Activated naive CD4-positive, alpha-beta T cell treated with anti-CD3 and anti-CD28 coated beads, Interleukin-2, amount 50 U/mL, for 72 hours (primary cell): ENCODE data around the gene CCDC43. TPM values are rescaled to one million over a fixed set of nuclear protein-coding genes. Genes with fewer than 3 reads are reported as not detected.
"Not testable (repeated sequence)": the region's sequence is repeated elsewhere in the genome, so short reads cannot be mapped to it uniquely, and the experiment has no call there.

Experiments used
- ATAC-seq, 2 donors: fragments of 150-1000 bp; cut with Tn5 transposase; 2 replicates each; pipeline ENCODE4 v1.10.0; 2021; ENCODE audit warnings: mild to moderate bottlenecking in 2 of 2, moderate library complexity in 2 of 2
- DNase-seq, 2 donors: peaks; one replicate each; pipeline ENCODE4 v3.0.0; 2021 to 2022; ENCODE audit warnings: low spot score in 2 of 2
- H3K27ac Mint-ChIP-seq, 2 donors: one replicate each; pipeline ENCODE4 v1.8.0; 2022; ENCODE audit warnings: mild to moderate bottlenecking in 2 of 2, mixed read lengths in 2 of 2
- H3K36me3 Mint-ChIP-seq, 2 donors: one replicate each; pipeline ENCODE4 v1.8.0; 2022; ENCODE audit warnings: mixed read lengths in 2 of 2
- H3K9me3 Mint-ChIP-seq, 2 donors: one replicate each; pipeline ENCODE4 v1.8.0; 2022; ENCODE audit warnings: mixed read lengths in 2 of 2
- total RNA-seq, 2 donors: library from RNA; stranded (reverse); gene quantifications; one replicate each; pipeline ENCODE4 v1.2.3, GENCODE V29; 2022

The CCDC43 gene
- total RNA-seq, 2 donors from 2014 or later, result 33.8 to 35.3 TPM

GRCh38 chr17:44688200-44688599 is 1.4 kb downstream of the CCDC43 start:
- ATAC-seq, result no peak
- Mint-ChIP-seq H3K27ac (peak overlapping the region; percentile 96 to 98), H3K36me3 (peaks cover 16% of the 10 kb centered on the region in 2 donors), H3K9me3 (no peaks in the 10 kb centered on the region)
- no peak for DNase-seq

GRCh38 chr17:44687756-44688155 is 1.8 kb downstream of the CCDC43 start:
- Mint-ChIP-seq H3K27ac (no peak overlapping the region), H3K36me3 (peaks cover 16% of the 10 kb centered on the region in 2 donors), H3K9me3 (no peaks in the 10 kb centered on the region)
- DNase-seq, result no peak
- no peak for ATAC-seq

- peak overlapping the region in 1 of 2 donors; percentile 9 for H3K27ac Mint-ChIP-seq
- not testable (repeated sequence) for H3K9me3 Mint-ChIP-seq, H3K36me3 Mint-ChIP-seq, DNase-seq, ATAC-seq
These were observed 6.3 kb downstream of the CCDC43 start for GRCh38 chr17:44683303-44683702.

- no peak for ATAC-seq
- no peak overlapping the region for H3K27ac Mint-ChIP-seq
- DNase-seq, result no peak
- no peaks in the 10 kb centered on the region for H3K36me3 Mint-ChIP-seq
- H3K9me3 Mint-ChIP-seq, result no peaks in the 10 kb centered on the region
These were observed 12.4 kb downstream of the CCDC43 start for GRCh38 chr17:44677136-44677535.

GRCh38 chr17:44673893-44674292 is 15.7 kb downstream of the CCDC43 start:
- no peak for ATAC-seq
- DNase-seq, result no peak
- Mint-ChIP-seq H3K27ac (no peak overlapping the region), H3K9me3 (no peaks in the 10 kb centered on the region), H3K36me3 (no peaks in the 10 kb centered on the region)

GRCh38 chr17:44672479-44673093 is 17.0 kb downstream of the CCDC43 start:
- ATAC-seq, result no peak
- no peak overlapping the region for H3K27ac Mint-ChIP-seq

GRCh38 chr17:44666006-44666405 is 23.6 kb downstream of the CCDC43 start:
- Mint-ChIP-seq H3K9me3 (no peaks in the 10 kb centered on the region), H3K36me3 (no peaks in the 10 kb centered on the region), H3K27ac (no peak overlapping the region)
- no peak for DNase-seq
- ATAC-seq, result no peak

More at GRCh38 chr17:44672479-44673093, 17.0 kb downstream of the CCDC43 start:
- DNase-seq, result no peak
- Mint-ChIP-seq H3K9me3 (no peaks in the 10 kb centered on the region), H3K36me3 (no peaks in the 10 kb centered on the region)

GRCh38 chr17:44664867-44665266 is 24.7 kb downstream of the CCDC43 start:
- H3K27ac Mint-ChIP-seq, result no peak overlapping the region
- H3K9me3 Mint-ChIP-seq, result no peaks in the 10 kb centered on the region
- no peak for ATAC-seq
- no peaks in the 10 kb centered on the region for H3K36me3 Mint-ChIP-seq
- DNase-seq, result no peak

GRCh38 chr17:44663095-44663494 is 26.5 kb downstream of the CCDC43 start:
- DNase-seq (no peak), ATAC-seq (no peak)
- Mint-ChIP-seq H3K9me3 (no peaks in the 10 kb centered on the region), H3K27ac (no peak overlapping the region), H3K36me3 (no peaks in the 10 kb centered on the region)

- Mint-ChIP-seq H3K9me3 (no peaks in the 10 kb centered on the region), H3K36me3 (no peaks in the 10 kb centered on the region), H3K27ac (no peak overlapping the region)
- no peak for DNase-seq
- no peak for ATAC-seq
These were observed 27.7 kb downstream of the CCDC43 start for GRCh38 chr17:44661835-44662234.

GRCh38 chr17:44655983-44656710 is 33.4 kb downstream of the CCDC43 start, which contains the start of gene MEIOC:
MEIOC (plus strand) TSS chr17:44656468; CDS start chr17:44656614, 146 bp downstream.
- peak; percentile 73 to 93 for ATAC-seq
- Mint-ChIP-seq H3K9me3 (no peaks in the 10 kb centered on the region), H3K27ac (no peak within 1 kb of the TSS), H3K36me3 (no peaks in the 10 kb centered on the region)
- peak in 1 of 2 donors; percentile 27 for DNase-seq

- no peak overlapping the region for H3K27ac Mint-ChIP-seq
These were observed 35.6 kb downstream of the CCDC43 start for GRCh38 chr17:44653954-44654353.

GRCh38 chr17:44653384-44653783 is 36.2 kb downstream of the CCDC43 start:
- H3K36me3 Mint-ChIP-seq, result no peaks in the 10 kb centered on the region
- DNase-seq, result no peak

More at GRCh38 chr17:44653954-44654353, 35.6 kb downstream of the CCDC43 start:
- Mint-ChIP-seq H3K36me3 (no peaks in the 10 kb centered on the region), H3K9me3 (no peaks in the 10 kb centered on the region)
- DNase-seq (no peak), ATAC-seq (no peak)

GRCh38 chr17:44652727-44653126 is 36.8 kb downstream of the CCDC43 start:
- H3K9me3 Mint-ChIP-seq, result no peaks in the 10 kb centered on the region
- no peak overlapping the region for H3K27ac Mint-ChIP-seq
- no peak for DNase-seq
- no peaks in the 10 kb centered on the region for H3K36me3 Mint-ChIP-seq
- ATAC-seq, result no peak

More at GRCh38 chr17:44653384-44653783, 36.2 kb downstream of the CCDC43 start:
- Mint-ChIP-seq H3K27ac (no peak overlapping the region), H3K9me3 (no peaks in the 10 kb centered on the region)
- ATAC-seq, result no peak

GRCh38 chr17:44651228-44651627 is 38.3 kb downstream of the CCDC43 start:
- Mint-ChIP-seq H3K9me3 (no peaks in the 10 kb centered on the region), H3K36me3 (no peaks in the 10 kb centered on the region), H3K27ac (no peak overlapping the region)
- ATAC-seq, result no peak
- DNase-seq, result no peak

- H3K27ac Mint-ChIP-seq, result no peak overlapping the region
- no peaks in the 10 kb centered on the region for H3K9me3 Mint-ChIP-seq
- ATAC-seq (no peak), DNase-seq (no peak)
- no peaks in the 10 kb centered on the region for H3K36me3 Mint-ChIP-seq
These were observed 40.6 kb downstream of the CCDC43 start for GRCh38 chr17:44648963-44649362.

GRCh38 chr17:44647736-44648135 is 41.8 kb downstream of the CCDC43 start:
- H3K9me3 Mint-ChIP-seq, result no peaks in the 10 kb centered on the region
- DNase-seq (no peak), ATAC-seq (no peak)
- H3K27ac Mint-ChIP-seq, result no peak overlapping the region
- H3K36me3 Mint-ChIP-seq, result no peaks in the 10 kb centered on the region

- no peak overlapping the region for H3K27ac Mint-ChIP-seq
- no peaks in the 10 kb centered on the region for H3K36me3 Mint-ChIP-seq
- DNase-seq, result no peak
- no peak for ATAC-seq
- no peaks in the 10 kb centered on the region for H3K9me3 Mint-ChIP-seq
These were observed 43.3 kb downstream of the CCDC43 start for GRCh38 chr17:44646280-44646679.
